Progenitor cell of endocrine pancreas (in vitro differentiated cells): ENCODE results near the gene FAXDC2. TPM values are rescaled to one million over a fixed set of nuclear protein-coding genes. Genes with fewer than 3 reads are reported as not detected.

Experiments used
- DNase-seq: peaks from one replicate; pipeline ENCODE4 v3.0.0; 2021; ENCODE audit warnings: low spot score; ENCODE audit not compliant: unreplicated experiment
- H3K27ac Mint-ChIP-seq: 2 replicates; pipeline ENCODE4 v1.8.0; 2021; ENCODE audit warnings: mild to moderate bottlenecking, moderate library complexity, mixed read lengths
- H3K27me3 Mint-ChIP-seq: 2 replicates; pipeline ENCODE4 v1.8.0; 2021; ENCODE audit warnings: mixed read lengths
- H3K36me3 Mint-ChIP-seq: 2 replicates; pipeline ENCODE4 v1.8.0; 2022; ENCODE audit warnings: mixed read lengths; ENCODE audit not compliant: insufficient read depth
- H3K4me1 Mint-ChIP-seq: 2 replicates; pipeline ENCODE4 v1.8.0; 2021; ENCODE audit warnings: low read depth, mixed read lengths
- H3K4me3 Mint-ChIP-seq: 2 replicates; pipeline ENCODE4 v1.8.0; 2021; ENCODE audit warnings: low read depth, mild to moderate bottlenecking, moderate library complexity, mixed read lengths
- H3K9me3 Mint-ChIP-seq: 2 replicates; pipeline ENCODE4 v1.8.0; 2021; ENCODE audit warnings: low read depth, mixed read lengths
- total RNA-seq: library from RNA; stranded (reverse); gene quantifications from 2 replicates; pipeline ENCODE4 v1.2.1, GENCODE V29; 2021
- TF ChIP-seq, protein P1 (sequence below): fragments of 200-600 bp; sonication (generic); IDR thresholded peaks from one replicate; pipeline ENCODE4 v1.5.0; 2021; ENCODE audit warnings: antibody characterized with exemption, mild to moderate bottlenecking; ENCODE audit not compliant: unreplicated experiment

FAXDC2 gene
- total RNA-seq, 1 donor from 2014 or later, result 15.8 TPM

DNA sequence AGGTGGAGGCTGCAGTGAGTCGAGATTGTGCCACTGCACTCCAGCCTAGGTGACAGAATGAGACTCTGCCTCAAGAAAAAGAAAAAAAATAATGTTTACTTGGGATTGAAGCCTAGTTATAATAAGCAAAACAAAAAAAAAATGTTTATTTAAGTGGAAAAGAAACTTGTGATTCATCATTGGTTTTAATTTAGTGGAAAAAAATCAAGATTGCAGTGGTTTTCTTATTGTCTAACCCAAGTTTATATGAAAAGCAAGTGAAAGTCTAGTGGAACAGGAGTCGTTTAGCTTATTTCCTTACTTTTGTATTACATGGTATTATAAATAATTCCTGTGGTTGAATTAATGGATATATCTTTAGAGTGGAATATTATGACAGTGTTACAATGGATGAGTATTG is 16.4 kb upstream of the FAXDC2 start:
- TF ChIP-seq, protein P1, sequence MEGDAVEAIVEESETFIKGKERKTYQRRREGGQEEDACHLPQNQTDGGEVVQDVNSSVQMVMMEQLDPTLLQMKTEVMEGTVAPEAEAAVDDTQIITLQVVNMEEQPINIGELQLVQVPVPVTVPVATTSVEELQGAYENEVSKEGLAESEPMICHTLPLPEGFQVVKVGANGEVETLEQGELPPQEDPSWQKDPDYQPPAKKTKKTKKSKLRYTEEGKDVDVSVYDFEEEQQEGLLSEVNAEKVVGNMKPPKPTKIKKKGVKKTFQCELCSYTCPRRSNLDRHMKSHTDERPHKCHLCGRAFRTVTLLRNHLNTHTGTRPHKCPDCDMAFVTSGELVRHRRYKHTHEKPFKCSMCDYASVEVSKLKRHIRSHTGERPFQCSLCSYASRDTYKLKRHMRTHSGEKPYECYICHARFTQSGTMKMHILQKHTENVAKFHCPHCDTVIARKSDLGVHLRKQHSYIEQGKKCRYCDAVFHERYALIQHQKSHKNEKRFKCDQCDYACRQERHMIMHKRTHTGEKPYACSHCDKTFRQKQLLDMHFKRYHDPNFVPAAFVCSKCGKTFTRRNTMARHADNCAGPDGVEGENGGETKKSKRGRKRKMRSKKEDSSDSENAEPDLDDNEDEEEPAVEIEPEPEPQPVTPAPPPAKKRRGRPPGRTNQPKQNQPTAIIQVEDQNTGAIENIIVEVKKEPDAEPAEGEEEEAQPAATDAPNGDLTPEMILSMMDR, result no peak
- no peak for DNase-seq
- Mint-ChIP-seq H3K27ac (no peak overlapping the region), H3K27me3 (no peaks in the 10 kb centered on the region), H3K36me3 (peaks cover 22% of the 10 kb centered on the region), H3K4me1 (peaks cover 2% of the 10 kb centered on the region), H3K9me3 (no peaks in the 10 kb centered on the region), H3K4me3 (no peak overlapping the region)

DNA sequence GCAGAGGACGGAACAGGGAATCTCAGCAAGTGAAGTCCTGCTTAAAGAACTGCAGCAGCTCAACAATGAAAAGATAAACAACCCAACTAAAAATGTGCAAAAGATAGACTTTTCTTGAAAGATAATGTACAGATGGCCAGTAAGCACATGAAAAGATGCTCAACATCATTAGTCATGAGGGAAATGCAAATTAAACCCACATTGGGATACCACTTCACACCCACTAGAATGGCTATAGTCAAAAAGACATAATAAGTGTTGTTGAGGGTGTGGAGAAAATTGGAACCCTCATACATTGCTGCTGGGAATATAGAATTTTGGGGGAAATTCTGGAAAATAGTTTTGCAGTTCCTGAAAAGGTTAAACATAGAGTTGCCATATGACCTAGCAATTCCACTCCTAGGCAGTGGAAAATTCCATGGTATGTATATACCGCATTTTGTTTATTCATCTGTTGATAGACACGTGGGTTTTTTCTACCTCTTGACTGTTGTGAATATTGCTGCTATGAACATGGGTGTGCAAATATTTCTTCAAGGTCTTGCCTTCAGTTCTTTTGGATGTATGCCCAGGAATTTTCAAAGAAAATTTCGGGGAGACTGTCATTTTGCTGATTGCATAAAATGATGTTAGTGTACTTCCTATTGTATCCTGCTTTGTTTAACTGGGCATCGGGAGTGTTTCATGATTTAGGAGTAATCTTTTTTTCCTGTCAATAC is 15.2 kb upstream of the FAXDC2 start:
- TF ChIP-seq, protein P1, result no peak
- Mint-ChIP-seq H3K27ac (no peak overlapping the region), H3K4me3 (no peak overlapping the region), H3K27me3 (no peaks in the 10 kb centered on the region), H3K36me3 (peaks cover 18% of the 10 kb centered on the region), H3K4me1 (peaks cover 9% of the 10 kb centered on the region), H3K9me3 (no peaks in the 10 kb centered on the region)
- DNase-seq, result no peak

DNA sequence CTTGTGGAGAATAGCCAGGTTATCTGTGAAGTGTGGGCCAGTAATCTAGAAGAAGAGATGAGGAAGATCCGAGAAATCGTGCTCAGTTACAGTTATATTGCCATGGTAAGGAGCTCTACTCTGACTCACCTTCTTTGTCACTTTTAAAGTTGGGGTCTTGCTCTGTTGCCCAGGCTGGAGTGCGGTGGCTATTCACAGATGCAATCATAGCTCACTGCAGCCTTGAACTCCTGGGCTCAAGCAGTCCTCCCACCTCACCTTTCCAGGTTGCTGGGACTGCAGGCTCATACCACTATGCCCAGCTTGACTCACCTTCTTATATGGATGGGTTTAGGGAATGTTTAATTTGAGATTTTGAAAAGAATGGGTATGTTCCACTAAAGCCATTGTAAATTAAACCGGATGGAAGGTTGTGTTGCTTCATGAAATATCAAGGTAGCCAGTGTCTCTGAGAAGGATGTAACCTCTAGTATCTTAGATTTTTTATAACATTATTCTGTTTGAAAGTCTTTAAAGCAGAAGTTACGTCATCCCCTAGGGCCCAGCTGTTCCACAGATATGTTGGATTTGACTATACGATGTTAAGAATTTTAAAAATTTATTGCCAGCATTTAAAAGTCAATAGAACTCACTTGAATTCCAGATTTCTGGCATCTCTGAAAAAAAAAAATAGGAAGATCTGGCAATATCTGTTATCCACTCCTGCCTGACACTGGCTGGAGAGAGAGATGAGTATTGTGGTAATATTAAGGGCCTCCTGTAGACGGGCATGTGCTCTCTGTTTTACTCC is 13.1 kb upstream of the FAXDC2 start:
- DNase-seq, result no peak
- Mint-ChIP-seq H3K4me1 (peaks cover 20% of the 10 kb centered on the region), H3K27me3 (no peaks in the 10 kb centered on the region), H3K4me3 (no peak overlapping the region), H3K9me3 (no peaks in the 10 kb centered on the region), H3K36me3 (peaks cover 14% of the 10 kb centered on the region), H3K27ac (no peak overlapping the region)
- TF ChIP-seq, protein P1, result no peak

DNA sequence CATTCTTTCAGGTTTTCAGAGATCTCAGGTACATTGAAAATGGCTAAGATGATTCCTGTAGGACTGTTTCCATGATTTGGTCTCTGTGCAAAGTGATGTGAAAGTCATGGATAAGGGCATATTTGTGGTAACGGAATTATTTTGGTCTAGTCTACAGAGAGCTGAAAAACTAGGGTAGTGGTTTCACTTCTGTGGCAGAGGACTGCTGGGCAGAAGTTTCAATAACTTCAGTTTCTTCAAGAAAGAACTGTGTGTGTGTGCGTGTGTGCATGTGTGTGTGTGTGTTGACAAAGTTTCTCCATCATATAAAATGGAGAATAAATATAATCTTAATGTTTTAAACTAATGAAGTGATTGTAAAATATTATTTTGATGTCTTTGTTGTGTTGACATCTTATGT is 12.4 kb upstream of the FAXDC2 start:
- peaks cover 20% of the 10 kb centered on the region for H3K4me1 Mint-ChIP-seq
- TF ChIP-seq, protein P1, result no peak
- no peak overlapping the region for H3K4me3 Mint-ChIP-seq
- no peaks in the 10 kb centered on the region for H3K27me3 Mint-ChIP-seq
- DNase-seq, result no peak
- H3K36me3 Mint-ChIP-seq, result peaks cover 14% of the 10 kb centered on the region
- peak overlapping the region; percentile 31 for H3K27ac Mint-ChIP-seq
- H3K9me3 Mint-ChIP-seq, result no peaks in the 10 kb centered on the region

DNA sequence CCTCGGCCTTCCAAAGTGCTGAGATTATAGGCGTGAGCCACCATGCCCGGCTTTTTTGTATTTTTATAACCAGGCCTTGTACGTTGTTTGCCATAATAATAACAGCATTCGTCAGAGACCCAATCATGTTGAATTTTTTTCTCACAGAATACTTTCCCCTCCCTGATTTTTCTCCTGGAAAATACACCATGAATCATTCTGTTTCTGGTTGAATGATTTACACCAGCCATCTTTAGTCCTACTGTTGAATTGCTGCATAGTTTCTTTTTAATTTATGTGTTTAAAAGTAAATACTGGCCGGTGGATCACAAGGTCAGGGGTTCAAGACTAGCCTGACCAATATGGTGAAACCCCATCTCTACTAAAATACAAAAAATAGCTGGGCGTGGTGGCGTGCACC is 11.5 kb upstream of the FAXDC2 start:
- peaks cover 11% of the 10 kb centered on the region for H3K36me3 Mint-ChIP-seq
- no peak overlapping the region for H3K27ac Mint-ChIP-seq
- peaks cover 20% of the 10 kb centered on the region for H3K4me1 Mint-ChIP-seq
- H3K9me3 Mint-ChIP-seq, result no peaks in the 10 kb centered on the region
- H3K27me3 Mint-ChIP-seq, result no peaks in the 10 kb centered on the region
- TF ChIP-seq, protein P1, result no peak
- no peak overlapping the region for H3K4me3 Mint-ChIP-seq
- no peak for DNase-seq
